Mucosa of stomach (tissue), 1 donor: ENCODE measurements around the gene FAM107A.

ENCODE experiments used
- H3K27me3 ChIP-seq: one replicate; pipeline ENCODE4 v1.7.0; 2013; ENCODE audit warnings: mild to moderate bottlenecking, low read length; ENCODE audit not compliant: control insufficient read depth, insufficient read depth
- H3K36me3 ChIP-seq: one replicate; pipeline ENCODE4 v1.7.0; 2013; ENCODE audit warnings: low read length; ENCODE audit not compliant: control insufficient read depth, insufficient read depth
- H3K4me1 ChIP-seq: one replicate; pipeline ENCODE4 v1.7.0; 2013; ENCODE audit warnings: mild to moderate bottlenecking, low read length; ENCODE audit not compliant: control insufficient read depth, insufficient read depth
- H3K4me3 ChIP-seq: one replicate; pipeline ENCODE4 v1.7.0; 2013; ENCODE audit warnings: low read length
- H3K9ac ChIP-seq: one replicate; pipeline ENCODE4 v1.7.0; 2013; ENCODE audit warnings: mild to moderate bottlenecking, low read length, moderate library complexity
- H3K9me3 ChIP-seq: one replicate; pipeline ENCODE4 v1.7.0; 2013; ENCODE audit warnings: mild to moderate bottlenecking, low read length, moderate library complexity; ENCODE audit not compliant: control insufficient read depth
- donor health status: Pancreatic carcinoma.

FAM107A gene

GRCh38 chr3:58539626-58540025, 37.6 kb downstream of the FAM107A start:
- H3K27me3 ChIP-seq: no peaks in the 10 kb centered on the region
- no peak overlapping the region for H3K9ac ChIP-seq
- no peak overlapping the region for H3K4me3 ChIP-seq
- H3K9me3 ChIP-seq: no peaks in the 10 kb centered on the region
- no peaks in the 10 kb centered on the region for H3K36me3 ChIP-seq
- H3K4me1 ChIP-seq: peaks cover 32% of the 10 kb centered on the region

GRCh38 chr3:58537412-58538301, 39.5 kb downstream of the FAM107A start:
- no peaks in the 10 kb centered on the region for H3K9me3 ChIP-seq
- peak overlapping the region; percentile 72 for H3K9ac ChIP-seq
- H3K4me1 ChIP-seq: peaks cover 37% of the 10 kb centered on the region
- H3K36me3 ChIP-seq: no peaks in the 10 kb centered on the region
- H3K27me3 ChIP-seq: no peaks in the 10 kb centered on the region
- no peak overlapping the region for H3K4me3 ChIP-seq

- H3K9ac ChIP-seq: peak within 1 kb of the TSS; percentile 72
- no peaks in the 10 kb centered on the region for H3K36me3 ChIP-seq
- H3K4me1 ChIP-seq: peaks cover 40% of the 10 kb centered on the region
- H3K9me3 ChIP-seq: no peaks in the 10 kb centered on the region
- no peak within 1 kb of the TSS for H3K4me3 ChIP-seq
- no peaks in the 10 kb centered on the region for H3K27me3 ChIP-seq
Observed at GRCh38 chr3:58536501-58537411, 40.4 kb downstream of the FAM107A start, which contains the start of gene ACOX2. Gene ACOX2, minus strand, starts transcription at chr3:58537190. Its CDS starts 2,084 bp downstream, at chr3:58535106.

GRCh38 chr3:58535531-58536500, 41.4 kb downstream of the FAM107A start:
- Histone ChIP-seq H3K36me3 (no peaks in the 10 kb centered on the region), H3K4me3 (no peak overlapping the region), H3K4me1 (peaks cover 40% of the 10 kb centered on the region), H3K27me3 (no peaks in the 10 kb centered on the region), H3K9ac (peak overlapping the region; percentile 72), H3K9me3 (no peaks in the 10 kb centered on the region)

GRCh38 chr3:58534592-58535494, 42.3 kb downstream of the FAM107A start:
- Histone ChIP-seq H3K27me3 (no peaks in the 10 kb centered on the region), H3K4me1 (peaks cover 40% of the 10 kb centered on the region), H3K9me3 (no peaks in the 10 kb centered on the region), H3K4me3 (no peak overlapping the region), H3K9ac (no peak overlapping the region), H3K36me3 (no peaks in the 10 kb centered on the region)

GRCh38 chr3:58532794-58533220, 44.4 kb downstream of the FAM107A start:
- Histone ChIP-seq H3K36me3 (no peaks in the 10 kb centered on the region), H3K4me1 (peaks cover 40% of the 10 kb centered on the region), H3K4me3 (no peak overlapping the region), H3K27me3 (no peaks in the 10 kb centered on the region), H3K9me3 (no peaks in the 10 kb centered on the region), H3K9ac (no peak overlapping the region)

GRCh38 chr3:58531956-58532355, 45.2 kb downstream of the FAM107A start:
- peaks cover 32% of the 10 kb centered on the region for H3K4me1 ChIP-seq
- no peaks in the 10 kb centered on the region for H3K9me3 ChIP-seq
- H3K36me3 ChIP-seq: no peaks in the 10 kb centered on the region
- no peak overlapping the region for H3K9ac ChIP-seq
- H3K27me3 ChIP-seq: no peaks in the 10 kb centered on the region
- no peak overlapping the region for H3K4me3 ChIP-seq

GRCh38 chr3:58531555-58531954, 45.6 kb downstream of the FAM107A start:
- Histone ChIP-seq H3K9ac (no peak overlapping the region), H3K4me3 (no peak overlapping the region), H3K9me3 (no peaks in the 10 kb centered on the region), H3K4me1 (peaks cover 28% of the 10 kb centered on the region), H3K36me3 (no peaks in the 10 kb centered on the region), H3K27me3 (no peaks in the 10 kb centered on the region)

- Histone ChIP-seq H3K4me3 (no peak overlapping the region), H3K27me3 (no peaks in the 10 kb centered on the region), H3K9me3 (no peaks in the 10 kb centered on the region), H3K36me3 (no peaks in the 10 kb centered on the region), H3K4me1 (peaks cover 16% of the 10 kb centered on the region), H3K9ac (no peak overlapping the region)
Observed at GRCh38 chr3:58530354-58530865, 46.8 kb downstream of the FAM107A start.

GRCh38 chr3:58529516-58530353, 47.5 kb downstream of the FAM107A start:
- H3K36me3 ChIP-seq: no peaks in the 10 kb centered on the region
- peaks cover 12% of the 10 kb centered on the region for H3K4me1 ChIP-seq
- no peaks in the 10 kb centered on the region for H3K9me3 ChIP-seq
- H3K27me3 ChIP-seq: no peaks in the 10 kb centered on the region
- H3K4me3 ChIP-seq: no peak overlapping the region
- H3K9ac ChIP-seq: no peak overlapping the region
